Measurements from ENCODE around the gene DDX25.
A peak's percentile ranks its signal among the peaks of the same experiment; 100 is the strongest.
"Not testable (repeated sequence)": the region's sequence is repeated elsewhere in the genome, so short reads cannot be mapped to it uniquely, and the experiment has no call there.

DDX25 gene

GRCh38 chr11:125903711-125904659, at the start of gene DDX25:
Gene DDX25, plus strand, starts transcription at chr11:125904508. Its CDS starts 10 bp downstream, at chr11:125904518.
- no peak for DNase-seq (ENCODE audit: low spot score)
- no peak for FAIRE-seq

- not testable (repeated sequence) for DNase-seq (ENCODE audit: low spot score); FAIRE-seq
Observed at GRCh38 chr11:125857670-125858069, 46.6 kb upstream of the DDX25 start.

- not testable (repeated sequence) for FAIRE-seq; DNase-seq (ENCODE audit: low spot score)
Observed at GRCh38 chr11:125862786-125863185, 41.5 kb upstream of the DDX25 start.

- DNase-seq (ENCODE audit: low spot score); FAIRE-seq: not testable (repeated sequence)
Observed at GRCh38 chr11:125865354-125865753, 39.0 kb upstream of the DDX25 start.

GRCh38 chr11:125869521-125869920, 34.8 kb upstream of the DDX25 start:
- DNase-seq (ENCODE audit: low spot score), result no peak
- FAIRE-seq, result no peak

GRCh38 chr11:125871391-125872137, 32.7 kb upstream of the DDX25 start:
- FAIRE-seq (no peak), DNase-seq (ENCODE audit: low spot score) (no peak)

- DNase-seq (ENCODE audit: low spot score) (no peak), FAIRE-seq (no peak)
Observed at GRCh38 chr11:125872138-125872491, 32.2 kb upstream of the DDX25 start.

GRCh38 chr11:125873881-125874555, 30.3 kb upstream of the DDX25 start:
- FAIRE-seq (no peak), DNase-seq (ENCODE audit: low spot score) (no peak)

GRCh38 chr11:125874556-125875124, 29.7 kb upstream of the DDX25 start:
- DNase-seq (ENCODE audit: low spot score) (peak; percentile 20), FAIRE-seq (no peak)

GRCh38 chr11:125881291-125881690, 23.0 kb upstream of the DDX25 start:
- no peak for FAIRE-seq
- no peak for DNase-seq (ENCODE audit: low spot score)

GRCh38 chr11:125883375-125883774, 20.9 kb upstream of the DDX25 start:
- DNase-seq (ENCODE audit: low spot score), result no peak

GRCh38 chr11:125886997-125887372, 17.3 kb upstream of the DDX25 start:
- FAIRE-seq, result no peak
- peak; percentile 45 for DNase-seq (ENCODE audit: low spot score)

More at GRCh38 chr11:125883375-125883774, 20.9 kb upstream of the DDX25 start:
- FAIRE-seq, result no peak

GRCh38 chr11:125887373-125888324, 16.7 kb upstream of the DDX25 start, which contains the start of gene HYLS1:
Gene HYLS1, plus strand, starts transcription at chr11:125887668. Its CDS starts 11,701 bp downstream, at chr11:125899369.
- FAIRE-seq (peak; percentile 78), DNase-seq (ENCODE audit: low spot score) (peak; percentile 95)

- DNase-seq (ENCODE audit: low spot score) (no peak), FAIRE-seq (no peak)
Observed at GRCh38 chr11:125890447-125891100, 13.7 kb upstream of the DDX25 start.

- FAIRE-seq (peak; percentile 45), DNase-seq (ENCODE audit: low spot score) (peak; percentile 35)
Observed at GRCh38 chr11:125892071-125892470, 12.2 kb upstream of the DDX25 start.

GRCh38 chr11:125892994-125893393, 11.3 kb upstream of the DDX25 start:
- DNase-seq (ENCODE audit: low spot score) (no peak), FAIRE-seq (no peak)

- DNase-seq (ENCODE audit: low spot score), result no peak
- FAIRE-seq, result no peak
Observed at GRCh38 chr11:125901872-125902271, 2.4 kb upstream of the DDX25 start.

- FAIRE-seq (no peak), DNase-seq (ENCODE audit: low spot score) (no peak)
Observed at GRCh38 chr11:125902277-125902926, 1.9 kb upstream of the DDX25 start.
